GM21529 (cell line): ENCODE data around the gene PDGFB.

ENCODE experiments used
- ATAC-seq: cut with Tn5 transposase; IDR thresholded peaks from one replicate; pipeline ENCODE4 v1.9.1; 2021; ENCODE audit not compliant: unreplicated experiment

The PDGFB gene

DNA sequence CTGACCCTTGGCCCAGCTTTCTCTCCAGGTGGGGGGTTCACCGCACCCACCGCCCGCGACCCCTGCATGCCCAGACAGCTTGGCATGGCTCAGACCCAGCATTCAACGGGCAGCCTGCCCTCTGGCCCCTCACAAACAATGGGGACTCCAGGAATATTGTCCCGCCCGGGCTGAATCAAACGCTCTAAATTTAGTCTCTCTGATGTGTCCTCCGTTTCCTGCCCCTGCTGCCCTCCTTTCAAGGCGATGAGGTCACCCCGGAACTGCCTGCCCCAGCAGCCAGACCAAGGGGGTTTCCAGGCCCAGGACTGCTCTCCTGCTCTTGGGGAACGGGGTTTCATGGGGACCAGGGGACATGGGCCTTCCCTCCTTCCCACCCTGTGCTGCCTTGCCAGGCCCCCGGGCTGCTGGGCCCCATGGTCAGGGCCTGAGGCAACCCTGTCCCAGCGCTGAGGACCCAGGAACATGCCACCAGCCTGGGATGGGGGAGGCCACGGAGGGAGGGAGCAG is 10.1 kb upstream of the PDGFB start:
- peak; percentile 46 for ATAC-seq

DNA sequence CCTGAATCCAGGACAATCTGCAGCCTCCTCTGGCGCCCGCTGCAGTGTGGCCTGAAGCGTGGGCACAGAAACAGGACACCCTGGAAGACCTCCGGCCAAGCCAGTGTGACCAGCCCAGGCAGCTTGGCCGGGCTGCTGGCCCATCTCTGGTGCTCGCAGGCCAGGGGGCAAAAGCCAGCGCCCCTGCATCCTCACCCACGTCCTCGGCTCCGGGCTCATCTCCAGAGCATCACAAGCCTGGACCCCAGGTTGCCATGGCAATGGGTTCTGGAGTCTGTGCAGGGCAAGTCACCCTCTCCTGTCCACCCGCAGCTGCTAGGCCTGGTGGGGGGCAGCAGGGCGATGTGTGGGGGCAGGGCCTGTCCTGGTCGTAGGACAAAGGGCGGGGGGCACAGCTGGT is 9.3 kb upstream of the PDGFB start:
- no peak for ATAC-seq

DNA sequence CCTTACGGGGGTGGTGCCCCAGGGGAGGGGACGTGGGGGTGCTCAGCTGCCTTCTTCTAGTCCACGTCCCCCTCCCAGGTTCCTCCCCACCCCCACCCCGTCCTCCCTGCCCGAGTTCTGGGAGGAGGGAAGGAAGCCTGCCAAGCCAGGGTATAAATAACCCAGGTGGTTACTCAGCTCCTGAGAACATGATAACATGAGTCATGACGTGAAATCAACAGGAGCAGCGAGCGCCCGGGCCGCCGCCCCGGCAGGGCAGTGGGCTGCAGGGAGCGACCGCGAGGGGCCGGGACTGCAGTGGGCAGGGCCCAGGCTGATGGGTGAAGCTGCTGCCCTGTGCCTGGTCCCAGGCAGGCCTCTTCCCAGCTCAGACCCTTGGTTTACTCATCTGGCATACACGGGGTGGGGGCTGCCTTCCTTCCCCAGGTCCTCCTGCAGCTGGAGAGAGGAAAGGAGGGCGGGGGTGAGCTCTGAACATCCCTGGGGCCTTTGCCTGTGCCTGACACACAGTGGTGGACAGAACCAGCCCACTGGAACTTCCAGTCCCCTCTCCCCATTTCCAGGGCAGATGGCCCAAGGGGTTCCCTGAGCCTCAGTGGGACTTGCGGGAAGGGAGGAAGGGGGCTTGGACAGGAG is 8.8 kb upstream of the PDGFB start:
- no peak for ATAC-seq

DNA sequence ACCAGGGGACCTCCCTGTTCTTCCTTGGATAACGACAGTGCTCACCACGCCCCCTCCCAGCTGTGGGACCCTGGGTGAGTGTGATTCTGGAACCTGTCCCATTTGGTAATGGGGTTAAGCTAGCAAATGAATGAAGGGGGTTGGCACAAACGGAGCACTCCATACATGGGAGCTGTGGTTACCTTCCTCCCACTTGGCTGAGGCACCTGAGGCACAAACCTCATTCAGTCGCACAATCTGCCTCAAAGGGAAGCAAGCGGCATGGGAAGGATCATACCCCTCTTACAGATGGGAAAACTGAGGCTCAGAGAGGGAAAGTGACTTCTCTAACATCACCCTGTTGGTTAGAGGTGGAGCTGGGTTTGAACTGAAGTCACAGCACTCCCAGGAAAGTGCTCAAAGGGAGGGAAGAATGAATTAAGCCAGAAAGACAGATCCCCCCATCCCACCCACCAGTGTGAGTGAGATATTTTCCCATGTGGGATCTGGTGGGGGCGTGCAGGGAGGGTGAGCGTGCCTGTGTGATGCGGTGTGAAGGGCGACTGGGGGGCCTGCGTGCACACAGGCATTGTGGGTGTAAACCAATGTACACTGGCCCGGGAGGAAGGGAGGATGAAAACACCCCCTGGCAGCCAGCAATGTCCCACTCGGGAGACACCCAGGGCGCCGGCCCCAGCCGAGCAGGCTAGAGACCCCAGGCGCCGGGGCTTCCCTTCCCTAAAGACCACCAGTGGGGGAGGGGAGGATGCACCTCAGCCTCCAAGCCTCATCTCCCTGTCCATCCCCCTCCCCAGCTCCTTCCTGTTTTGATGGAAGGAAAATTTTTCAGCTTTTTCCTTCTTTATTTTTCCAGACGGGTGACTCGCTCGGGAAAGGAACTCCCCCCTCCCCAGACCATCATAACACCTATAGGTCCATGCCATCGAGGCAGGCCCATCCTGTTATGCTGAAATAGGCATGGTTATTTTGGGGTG is 8.0 kb upstream of the PDGFB start:
- no peak for ATAC-seq

DNA sequence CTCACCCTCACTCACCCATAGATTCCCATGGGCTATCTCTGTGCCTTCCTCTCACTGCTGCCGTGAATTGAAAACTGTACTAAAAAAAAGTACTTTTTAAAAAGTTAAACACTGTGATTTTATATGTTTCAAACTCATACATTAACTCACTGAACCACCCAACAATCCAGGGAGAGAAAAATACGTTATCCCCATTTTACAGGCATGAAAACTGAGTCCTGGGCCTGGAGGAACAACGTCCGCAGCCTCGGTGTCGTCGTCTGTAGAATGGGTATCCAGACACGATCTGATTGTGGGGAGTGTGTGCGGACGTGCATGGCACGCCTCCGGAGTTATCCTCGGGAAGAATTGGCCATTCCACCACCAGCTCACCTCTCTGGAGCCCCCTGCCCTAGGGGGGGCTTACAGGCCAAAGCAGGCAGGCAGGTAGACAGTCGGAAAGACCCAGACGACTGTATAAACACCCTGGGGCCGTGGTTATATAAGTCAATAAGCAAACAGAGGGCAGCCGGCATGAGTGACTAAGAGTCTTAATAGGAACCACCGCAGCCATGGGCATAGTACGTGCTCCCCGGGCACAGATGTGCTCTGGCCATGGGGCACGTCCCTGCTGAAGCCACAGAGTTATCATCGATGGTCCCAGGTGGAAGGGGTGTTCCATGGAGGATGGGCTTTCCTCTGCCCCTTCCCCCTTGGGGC is 7.1 kb upstream of the PDGFB start:
- ATAC-seq = no peak

DNA sequence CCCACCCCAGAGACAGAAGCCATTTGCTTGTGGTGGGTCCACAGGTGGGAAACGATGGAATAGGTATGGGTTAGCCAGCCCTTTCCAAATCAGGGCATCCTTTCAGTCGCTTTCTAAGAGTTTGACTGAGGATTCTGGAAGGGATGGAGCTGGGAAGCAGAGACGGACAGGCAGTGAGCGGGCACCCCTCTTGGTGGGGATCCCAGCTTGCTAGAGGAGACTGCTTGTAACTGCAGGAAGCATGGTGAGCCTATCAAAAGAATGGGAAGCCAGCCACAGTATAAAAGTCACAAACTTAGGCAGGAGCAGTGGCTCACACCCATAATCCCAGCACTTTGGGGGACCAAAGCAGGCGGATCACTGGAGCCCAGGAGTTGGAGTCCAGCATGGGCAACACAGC is 6.1 kb upstream of the PDGFB start:
- ATAC-seq = no peak

DNA sequence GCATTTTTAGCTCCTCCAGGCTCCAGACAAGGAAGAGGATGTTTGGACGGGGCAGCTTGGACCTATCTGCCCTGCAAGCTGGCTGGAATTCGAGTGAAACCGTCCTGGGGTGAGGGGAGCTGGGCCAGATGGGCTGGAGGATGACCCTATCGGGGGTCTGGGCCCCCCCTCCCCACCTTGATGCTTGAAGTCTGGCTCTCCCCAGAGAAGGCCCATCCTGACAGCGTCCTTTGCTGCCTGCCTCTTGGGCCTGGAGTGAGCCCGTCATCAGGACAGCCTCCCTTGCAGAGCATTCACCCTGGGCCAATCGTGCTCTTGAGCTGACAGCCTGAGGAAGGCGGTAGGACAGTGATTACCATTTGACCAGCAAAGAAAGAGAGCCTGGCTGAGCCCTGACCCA is 5.3 kb upstream of the PDGFB start:
- no peak for ATAC-seq

DNA sequence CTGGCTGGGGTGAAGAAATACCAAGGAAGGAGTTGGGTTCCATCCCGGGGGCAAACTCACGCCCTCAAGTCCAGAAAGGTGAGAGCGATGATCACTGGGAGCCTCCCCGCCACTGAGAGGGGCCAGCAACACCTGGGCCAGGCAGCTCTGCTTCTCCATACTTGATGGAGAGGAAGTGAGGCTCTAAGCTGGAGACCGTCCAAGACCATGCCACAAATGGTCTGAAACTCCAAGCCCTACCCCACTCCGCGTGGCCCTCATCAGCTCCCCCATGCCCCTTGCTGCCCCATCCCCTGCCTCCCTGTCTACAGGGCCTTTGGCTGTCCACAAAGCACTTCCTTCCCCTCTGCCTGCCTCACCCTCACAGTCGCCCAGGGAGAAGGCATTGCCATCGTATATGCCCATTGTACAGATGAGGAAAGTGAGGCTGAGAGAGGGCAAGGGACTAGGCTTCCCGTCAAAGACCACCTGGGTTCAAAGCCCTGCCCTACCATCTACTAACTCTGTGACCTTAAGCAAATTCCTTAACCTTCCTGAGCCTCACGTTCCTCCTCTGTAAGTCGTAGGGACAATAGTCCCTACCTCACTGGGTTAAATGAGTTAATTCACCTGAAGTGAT is 4.4 kb upstream of the PDGFB start:
- ATAC-seq = no peak

DNA sequence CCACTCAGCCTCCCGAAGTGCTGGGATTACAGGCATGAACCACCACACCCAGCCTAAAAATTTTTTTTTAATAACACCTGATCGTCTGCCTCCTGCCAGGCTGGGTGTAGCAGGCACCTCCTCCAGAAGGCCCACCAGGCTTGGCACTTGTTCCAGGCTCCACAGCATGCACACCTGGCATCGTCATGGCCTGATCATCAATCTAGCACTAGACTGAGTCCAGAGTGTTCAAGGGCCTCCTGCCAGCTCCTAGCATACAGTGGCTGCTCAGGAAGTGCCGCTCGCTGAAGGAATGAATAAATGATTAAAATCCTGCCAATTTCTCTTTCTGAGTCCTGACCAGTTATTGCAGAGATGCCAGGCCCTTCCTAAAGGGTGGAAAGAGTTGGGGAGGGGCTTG is 3.5 kb upstream of the PDGFB start:
- no peak for ATAC-seq

DNA sequence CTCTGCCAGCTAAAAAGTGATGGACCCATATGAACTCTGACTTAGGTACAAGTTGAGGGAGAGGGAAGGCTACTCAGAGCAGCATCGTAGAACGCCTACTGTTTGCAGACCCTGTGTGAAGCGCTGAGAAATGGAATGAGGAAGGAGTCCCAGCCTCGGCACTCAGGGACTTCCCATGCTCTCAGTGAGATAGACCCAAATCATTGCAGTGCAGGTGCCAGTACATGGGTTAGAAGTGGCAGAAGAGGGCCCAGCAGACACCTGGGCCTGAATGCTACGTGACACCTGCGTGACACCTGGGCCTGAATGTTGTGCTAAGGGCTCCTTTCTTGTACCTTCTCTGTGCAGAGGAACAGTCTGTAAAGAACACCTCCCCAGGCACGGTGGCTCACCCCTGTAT is 2.6 kb upstream of the PDGFB start:
- no peak for ATAC-seq

DNA sequence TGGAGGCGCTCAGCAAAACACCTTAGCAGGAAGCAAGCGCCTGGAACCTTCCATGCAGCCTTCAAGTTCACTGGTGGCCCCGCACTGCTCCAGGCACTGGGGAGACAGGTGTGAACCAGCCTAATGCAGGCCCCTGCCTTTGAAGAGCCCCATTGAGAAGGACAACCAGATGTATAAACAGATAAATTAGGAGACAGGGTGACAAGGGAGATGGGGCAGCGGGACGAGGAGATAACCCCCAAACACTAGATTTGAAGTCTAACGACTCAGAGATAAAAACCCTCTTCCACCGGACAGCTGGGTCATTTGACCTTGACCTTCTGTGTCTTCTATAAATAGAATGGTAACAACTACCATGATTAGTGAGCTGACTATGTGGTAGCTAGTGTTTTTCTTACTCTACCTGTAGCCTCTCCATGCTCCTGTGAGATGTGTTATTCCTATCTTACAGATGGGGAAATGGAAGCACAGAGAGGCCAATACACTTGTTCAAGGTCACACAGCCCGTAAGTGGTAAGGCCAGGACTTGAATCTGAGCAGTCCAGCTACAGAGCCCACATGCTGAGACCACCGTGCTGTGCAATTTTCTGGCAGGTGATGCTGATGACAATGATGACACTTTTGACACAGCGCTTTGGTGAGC is 2.0 kb upstream of the PDGFB start:
- ATAC-seq = no peak

DNA sequence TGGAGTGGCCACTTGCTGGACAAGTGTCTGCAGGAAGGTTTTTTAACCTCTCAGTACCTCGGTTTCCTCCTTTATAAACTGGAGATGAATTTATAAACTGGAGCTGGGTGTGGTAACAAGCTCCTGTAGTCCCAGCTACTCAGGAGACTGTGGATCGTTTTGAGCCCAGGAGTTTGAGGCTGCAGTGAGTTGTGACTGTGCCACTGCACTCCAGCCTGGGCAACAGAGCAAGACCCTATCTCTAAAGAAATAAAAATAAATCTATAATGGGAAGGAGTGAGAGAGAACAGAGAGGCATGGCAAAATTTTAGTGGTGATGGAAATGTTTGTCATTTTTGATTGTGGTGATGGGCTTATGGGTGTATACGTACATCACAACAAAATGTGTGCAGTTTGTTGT is 1.4 kb upstream of the PDGFB start:
- no peak for ATAC-seq

DNA sequence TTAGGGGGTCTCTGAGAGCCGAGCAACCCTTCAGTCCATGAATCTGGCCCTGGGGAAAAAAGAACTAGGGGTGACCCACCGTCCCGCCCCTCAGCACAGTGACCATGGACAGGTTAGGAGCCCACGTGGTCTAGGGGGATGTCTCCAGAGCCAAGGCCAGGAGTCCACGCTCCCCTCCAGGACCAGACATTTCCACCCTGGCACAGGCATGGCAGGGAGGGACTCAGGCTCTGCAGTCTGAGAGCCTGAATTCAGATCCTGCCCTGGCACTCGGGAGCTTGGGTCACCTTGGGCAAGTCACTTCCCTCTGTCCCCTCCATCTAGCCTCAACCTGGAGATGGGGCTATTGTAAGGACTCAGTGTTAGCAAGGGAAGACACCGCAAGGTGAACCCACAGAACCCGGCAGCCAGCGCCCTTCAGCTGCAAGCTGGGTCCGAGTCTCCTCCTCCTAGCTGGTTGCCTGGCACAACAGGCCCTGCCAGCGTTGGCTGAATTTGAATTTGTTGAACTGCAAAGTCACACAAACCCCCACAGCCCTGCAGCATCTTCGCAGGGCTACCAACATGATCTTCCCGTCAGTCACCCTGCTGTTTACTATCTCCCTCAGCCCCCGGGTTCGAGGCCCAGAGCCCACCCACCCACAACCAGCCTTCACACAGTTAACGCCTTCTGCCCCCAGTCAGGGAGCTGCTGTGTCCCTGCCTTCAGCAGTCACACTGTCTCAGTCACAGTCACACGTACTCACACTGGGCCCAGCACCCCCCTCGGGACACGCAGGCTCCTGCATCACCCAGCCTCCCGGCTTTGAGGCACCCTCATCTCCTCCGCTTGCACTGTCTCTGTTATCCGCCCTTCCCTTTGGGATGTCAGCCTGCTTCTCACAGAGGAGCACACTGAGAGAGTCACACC is 603 bp upstream of the PDGFB start:
- ATAC-seq = no peak

DNA sequence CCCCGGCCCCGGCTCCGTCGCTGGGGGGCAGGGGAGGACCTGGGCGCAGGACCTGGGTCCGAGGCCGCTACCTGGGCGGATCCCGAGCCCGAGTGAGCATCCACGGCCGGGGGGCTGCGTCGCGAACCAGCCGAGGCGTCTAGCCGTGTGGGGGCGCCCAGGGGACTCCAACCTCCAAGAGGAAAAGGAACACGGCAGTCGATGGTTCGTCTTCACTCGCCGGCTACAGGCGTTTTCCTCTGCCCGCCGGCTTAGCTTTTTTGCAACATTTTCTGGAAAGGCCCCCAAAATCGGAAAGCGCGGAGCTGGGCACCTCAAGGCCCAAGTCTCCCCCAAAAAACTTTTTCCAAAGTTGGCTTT is 666 bp downstream of the PDGFB start:
- no peak for ATAC-seq

DNA sequence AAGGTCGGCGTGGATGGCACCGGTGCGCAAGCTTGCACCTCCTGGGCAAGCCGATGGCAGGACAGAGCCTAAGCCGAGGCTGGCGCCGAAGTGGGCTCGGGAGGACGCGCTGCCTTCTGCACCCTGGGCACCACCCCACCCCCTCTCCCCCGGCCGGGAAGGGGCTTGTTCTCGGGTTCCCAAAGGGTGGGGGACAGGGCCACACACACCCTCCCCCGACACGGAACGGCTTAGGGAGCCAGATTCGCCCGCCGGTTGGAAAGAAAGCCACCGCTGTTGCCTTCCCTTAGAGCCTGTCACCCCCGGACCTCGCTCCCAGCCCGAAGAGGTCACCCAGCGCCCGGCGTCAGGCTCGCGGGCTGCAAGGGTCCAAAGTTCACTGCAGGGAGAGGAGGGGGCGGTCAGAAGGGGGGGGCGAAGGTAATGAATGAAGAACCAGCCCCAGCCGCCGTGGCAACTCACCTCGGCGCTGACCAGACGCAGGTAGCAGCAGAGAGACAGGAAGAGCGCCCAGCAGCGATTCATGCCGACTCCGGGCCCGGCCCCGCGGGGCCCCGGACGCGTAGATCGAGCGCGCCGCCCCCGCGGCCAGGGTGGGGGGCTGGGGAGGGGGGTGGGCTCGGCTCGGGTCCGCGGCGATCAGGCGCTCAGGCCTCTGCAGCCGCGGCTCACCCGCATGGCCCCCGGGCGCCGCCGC is 1.2 kb downstream of the PDGFB start:
- no peak for ATAC-seq

DNA sequence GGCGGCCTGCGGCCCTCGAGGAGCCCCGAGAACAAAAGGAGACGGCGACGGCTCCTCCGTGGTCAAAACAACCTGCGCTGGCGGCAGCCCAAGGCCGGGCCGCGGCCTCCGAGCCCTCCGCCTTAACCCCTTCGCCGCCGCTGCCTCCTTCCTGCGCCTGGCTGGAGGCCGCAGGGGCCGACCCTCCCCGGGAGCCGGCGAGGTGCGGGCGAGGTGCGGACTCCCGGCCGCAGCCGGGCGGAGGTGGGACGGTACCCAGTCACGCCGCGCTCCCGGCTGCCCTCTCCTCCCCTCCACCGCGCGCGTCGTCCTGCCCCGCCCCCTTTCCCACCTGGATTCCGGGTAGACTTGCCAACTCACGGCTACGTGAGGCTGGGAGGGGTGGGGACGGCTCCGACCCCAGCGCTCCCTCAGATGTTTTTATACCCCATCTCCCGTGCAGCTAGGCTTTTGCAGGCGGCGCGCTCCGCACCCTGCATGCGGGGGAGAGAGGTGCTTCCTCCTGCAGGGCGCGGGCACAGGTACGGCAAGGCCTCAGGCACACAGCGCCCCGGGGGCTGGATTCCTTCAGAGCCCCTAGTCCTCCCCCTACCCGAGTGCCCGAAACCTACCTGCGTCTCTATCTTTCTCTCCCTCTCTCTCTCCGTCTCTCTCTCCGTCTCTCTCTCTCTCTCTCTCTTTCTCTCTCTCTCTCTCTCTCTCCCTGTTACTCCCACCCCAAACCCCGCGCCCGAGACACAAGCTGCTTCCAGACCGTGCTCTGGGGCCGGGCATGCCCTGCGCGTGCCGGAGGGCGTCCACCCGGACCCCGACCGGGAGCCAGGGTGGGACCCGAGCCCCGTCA is 2.0 kb downstream of the PDGFB start:
- no peak for ATAC-seq

DNA sequence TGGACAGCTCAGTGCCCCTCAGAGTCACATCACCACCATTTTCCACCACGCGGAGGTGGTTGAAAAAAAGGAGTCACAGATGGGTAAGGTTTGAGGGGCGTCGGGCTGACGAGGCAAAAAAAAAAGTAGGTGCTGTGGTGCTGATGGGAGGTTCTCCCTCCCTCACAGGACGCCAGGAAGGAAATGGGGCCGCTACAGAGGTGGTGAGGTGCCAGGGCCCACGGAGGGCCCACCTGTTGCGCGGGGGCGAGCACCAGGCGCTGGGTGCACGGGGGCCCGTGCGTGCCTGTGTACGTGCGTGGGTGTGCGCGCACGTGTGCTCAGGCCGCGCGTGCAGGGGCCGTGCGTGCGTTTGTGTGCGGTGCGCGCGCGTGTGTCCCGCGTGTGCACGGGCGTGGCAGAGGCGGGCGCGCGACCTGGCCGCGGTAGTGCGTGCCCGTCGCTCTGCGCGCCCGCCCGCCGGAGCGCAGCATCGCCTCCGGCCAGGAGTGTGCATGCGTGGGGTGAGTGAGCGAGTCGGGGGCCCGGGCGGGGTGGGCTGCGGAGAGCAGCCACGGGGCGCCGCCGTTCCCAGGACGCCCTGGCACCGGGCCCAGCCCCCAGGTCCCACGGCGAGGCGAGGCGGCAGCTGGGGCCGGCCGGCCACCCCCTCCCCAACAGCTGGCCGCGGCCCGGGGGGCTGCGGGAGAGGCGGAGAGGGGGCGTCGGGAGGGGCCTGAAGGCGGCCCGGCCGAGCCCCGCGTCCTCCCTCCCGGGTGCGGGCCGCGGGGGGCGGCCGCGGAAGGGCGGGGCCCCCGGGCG is 2.8 kb downstream of the PDGFB start:
- ATAC-seq = no peak
